OCI-LY3 (cell line): Measurements from ENCODE around the gene AUTS2.

Source experiments
- CTCF ChIP-seq: fragments of 200-600, 300-600 bp; sonication (generic); IDR thresholded peaks from 2 replicates; pipeline ENCODE4 v1.5.1; 2014; ENCODE audit warnings: antibody characterized with exemption, low read length, low read depth
- EZH2phosphoT487 ChIP-seq: fragments of 200-600 bp; shearing (Covaris generic); IDR thresholded peaks from 2 replicates; pipeline ENCODE4 v1.6.1; 2018; ENCODE audit warnings: antibody characterized with exemption, mixed run types, low read depth

GRCh38 chr7:69816501-69816900 is 218.2 kb downstream of the AUTS2 start:
- TF ChIP-seq CTCF (no peak), EZH2phosphoT487 (no peak)
